Measurements from ENCODE around the gene IGSF5. TPM values are rescaled to one million over a fixed set of nuclear protein-coding genes. Genes with fewer than 3 reads are reported as not detected.

IGSF5 gene
- polyA plus RNA-seq, 3 donors: not detected

DNA sequence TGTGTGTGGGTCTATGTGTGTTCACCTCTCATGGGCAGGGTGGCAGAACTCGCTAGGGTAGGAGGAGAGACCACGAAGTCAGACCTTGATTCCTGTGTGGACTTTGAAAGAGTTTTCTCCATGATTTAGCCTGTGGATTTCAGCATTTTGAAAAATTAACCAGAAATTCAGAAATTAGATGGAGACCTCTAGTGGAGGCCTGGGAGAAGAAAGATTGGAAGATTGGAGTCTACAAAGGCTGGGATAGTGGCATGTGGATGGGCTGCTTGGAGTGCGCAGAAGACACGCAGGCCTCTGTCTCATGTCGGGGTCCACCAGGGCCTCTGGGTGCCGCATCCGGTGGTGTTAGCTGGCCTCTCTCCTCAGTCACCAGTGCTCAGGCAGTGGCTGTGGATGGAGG lies 18.9 kb upstream of the IGSF5 start:
- Histone ChIP-seq H3K4me1 (ENCODE audit: control insufficient read depth in 1 of 2, insufficient read depth in 2 of 2, low read length in 2 of 2) (no peaks in the 10 kb centered on the region), H3K9me3 (replicated peaks in 1 of 2; ENCODE audit: control insufficient read depth in 1 of 2, insufficient read depth in 1 of 2, low read length in 2 of 2) (no peaks in the 10 kb centered on the region), H2AFZ (ENCODE audit: insufficient read depth, low read depth, low read length, poor library complexity, severe bottlenecking) (no peak overlapping the region), H3K27ac (ENCODE audit: low read depth in 1 of 2, low read length in 2 of 2) (no peak overlapping the region), H3K4me2 (replicated peaks; ENCODE audit: extremely low read depth, low read length, poor library complexity, severe bottlenecking) (no peak overlapping the region), H3K79me2 (ENCODE audit: insufficient read depth, low read length) (no peaks in the 10 kb centered on the region), H4K20me1 (ENCODE audit: insufficient read depth, low read length) (no peaks in the 10 kb centered on the region), H3K9ac (ENCODE audit: insufficient read depth, low read length, poor library complexity, severe bottlenecking) (no peak overlapping the region), H3K27me3 (ENCODE audit: control insufficient read depth in 2 of 2, insufficient read depth in 2 of 2, low read length in 2 of 2) (no peaks in the 10 kb centered on the region), H3K4me3 (replicated peaks in 1 of 3; ENCODE audit: low read depth in 2 of 3, low read length in 3 of 3) (no peak overlapping the region), H3K36me3 (replicated peaks in 1 of 2; ENCODE audit: control insufficient read depth in 1 of 2, insufficient read depth in 2 of 2, low read length in 2 of 2) (no peaks in the 10 kb centered on the region)
- H3K9me3 Mint-ChIP-seq: peaks cover 0 to 4% (median 0%) of the 10 kb centered on the region in 7 donors
- no peaks in the 10 kb centered on the region for H3K4me1 Mint-ChIP-seq
- WGBS (ENCODE audit: insufficient coverage): 100% methylated on average over 6 of the region's 7 CpGs
- H3K4me3 Mint-ChIP-seq: no peak overlapping the region
- peak overlapping the region in 1 of 7 donors; percentile 20 for H3K27ac Mint-ChIP-seq
- peaks cover 1 to 6% (median 5%) of the 10 kb centered on the region in 3 donors for H3K27me3 Mint-ChIP-seq (ENCODE audit: low read depth in 3 of 3)
- H3K36me3 Mint-ChIP-seq: no peaks in the 10 kb centered on the region
- TF ChIP-seq, protein P1, sequence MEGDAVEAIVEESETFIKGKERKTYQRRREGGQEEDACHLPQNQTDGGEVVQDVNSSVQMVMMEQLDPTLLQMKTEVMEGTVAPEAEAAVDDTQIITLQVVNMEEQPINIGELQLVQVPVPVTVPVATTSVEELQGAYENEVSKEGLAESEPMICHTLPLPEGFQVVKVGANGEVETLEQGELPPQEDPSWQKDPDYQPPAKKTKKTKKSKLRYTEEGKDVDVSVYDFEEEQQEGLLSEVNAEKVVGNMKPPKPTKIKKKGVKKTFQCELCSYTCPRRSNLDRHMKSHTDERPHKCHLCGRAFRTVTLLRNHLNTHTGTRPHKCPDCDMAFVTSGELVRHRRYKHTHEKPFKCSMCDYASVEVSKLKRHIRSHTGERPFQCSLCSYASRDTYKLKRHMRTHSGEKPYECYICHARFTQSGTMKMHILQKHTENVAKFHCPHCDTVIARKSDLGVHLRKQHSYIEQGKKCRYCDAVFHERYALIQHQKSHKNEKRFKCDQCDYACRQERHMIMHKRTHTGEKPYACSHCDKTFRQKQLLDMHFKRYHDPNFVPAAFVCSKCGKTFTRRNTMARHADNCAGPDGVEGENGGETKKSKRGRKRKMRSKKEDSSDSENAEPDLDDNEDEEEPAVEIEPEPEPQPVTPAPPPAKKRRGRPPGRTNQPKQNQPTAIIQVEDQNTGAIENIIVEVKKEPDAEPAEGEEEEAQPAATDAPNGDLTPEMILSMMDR (IDR thresholded peaks at IDR 0.05): no peak
- intact Hi-C loops (cut with micrococcal nuclease): no loop called here
- DNase-seq: no peak

DNA sequence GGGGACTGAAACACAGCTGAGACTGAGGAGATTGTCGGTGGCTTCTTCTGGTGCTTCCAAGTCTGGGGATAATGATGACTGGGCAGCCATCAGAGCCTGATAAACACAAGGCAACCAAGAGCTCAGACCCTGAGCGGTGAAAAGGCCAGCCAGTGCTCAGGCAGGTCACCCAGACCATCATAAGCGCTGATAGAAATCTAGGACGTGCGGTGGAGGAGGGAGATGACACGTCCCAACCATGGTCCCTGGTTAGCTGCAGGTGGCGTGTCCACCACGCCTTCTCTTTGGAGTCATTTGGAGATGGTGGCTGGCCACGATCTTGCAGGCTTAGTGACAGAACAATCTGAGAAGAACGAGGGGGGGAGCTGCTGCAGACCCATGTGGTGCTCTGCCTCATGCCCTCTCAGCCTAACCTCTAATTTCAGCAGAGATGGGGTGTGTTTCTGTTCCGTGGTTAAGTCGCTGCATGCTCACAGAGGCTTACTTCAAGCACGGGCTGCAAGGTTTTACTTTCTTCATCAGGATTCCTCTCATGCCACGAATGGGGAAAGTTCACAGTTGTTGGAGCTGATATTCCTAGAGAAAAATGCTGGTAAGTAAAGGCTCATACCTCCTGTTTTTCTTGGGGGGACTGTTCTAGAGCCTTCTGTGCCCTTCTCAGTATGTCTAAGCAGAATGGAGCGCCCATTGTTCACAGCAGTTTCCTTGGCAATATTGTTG lies 17.4 kb upstream of the IGSF5 start:
- WGBS (ENCODE audit: insufficient coverage): 89% methylated on average over 9 of the region's 15 CpGs

More for the DNA sequence above, 17.4 kb upstream of the IGSF5 start:
- Histone ChIP-seq H3K9ac (ENCODE audit: insufficient read depth, low read length, poor library complexity, severe bottlenecking) (no peak overlapping the region), H3K27ac (ENCODE audit: low read depth in 1 of 2, low read length in 2 of 2) (no peak overlapping the region), H3K27me3 (ENCODE audit: control insufficient read depth in 2 of 2, insufficient read depth in 2 of 2, low read length in 2 of 2) (no peaks in the 10 kb centered on the region), H3K4me3 (replicated peaks in 1 of 3; ENCODE audit: low read depth in 2 of 3, low read length in 3 of 3) (no peak overlapping the region), H3K9me3 (replicated peaks in 1 of 2; ENCODE audit: control insufficient read depth in 1 of 2, insufficient read depth in 1 of 2, low read length in 2 of 2) (no peaks in the 10 kb centered on the region), H3K4me2 (replicated peaks; ENCODE audit: extremely low read depth, low read length, poor library complexity, severe bottlenecking) (no peak overlapping the region), H3K4me1 (ENCODE audit: control insufficient read depth in 1 of 2, insufficient read depth in 2 of 2, low read length in 2 of 2) (no peaks in the 10 kb centered on the region), H2AFZ (ENCODE audit: insufficient read depth, low read depth, low read length, poor library complexity, severe bottlenecking) (no peak overlapping the region), H3K79me2 (ENCODE audit: insufficient read depth, low read length) (no peaks in the 10 kb centered on the region), H3K36me3 (replicated peaks in 1 of 2; ENCODE audit: control insufficient read depth in 1 of 2, insufficient read depth in 2 of 2, low read length in 2 of 2) (no peaks in the 10 kb centered on the region), H4K20me1 (ENCODE audit: insufficient read depth, low read length) (no peaks in the 10 kb centered on the region)
- intact Hi-C loops (cut with micrococcal nuclease): no loop called here
- H3K27me3 Mint-ChIP-seq (ENCODE audit: low read depth in 3 of 3): peaks cover 1 to 4% (median 2%) of the 10 kb centered on the region in 3 donors
- H3K27ac Mint-ChIP-seq: no peak overlapping the region
- no peaks in the 10 kb centered on the region for H3K36me3 Mint-ChIP-seq
- no peak for DNase-seq
- TF ChIP-seq, protein P1 (IDR thresholded peaks at IDR 0.05): no peak
- peaks cover 0 to 10% (median 0%) of the 10 kb centered on the region in 7 donors for H3K9me3 Mint-ChIP-seq
- H3K4me1 Mint-ChIP-seq: no peaks in the 10 kb centered on the region
- H3K4me3 Mint-ChIP-seq: no peak overlapping the region
